ENCODE data around the gene GARRE1. TPM values are rescaled to one million over a fixed set of nuclear protein-coding genes. Genes with fewer than 3 reads are reported as not detected.

Gene GARRE1
- total RNA-seq, 1 experiment from 2014 or later: 16.9 TPM

DNA sequence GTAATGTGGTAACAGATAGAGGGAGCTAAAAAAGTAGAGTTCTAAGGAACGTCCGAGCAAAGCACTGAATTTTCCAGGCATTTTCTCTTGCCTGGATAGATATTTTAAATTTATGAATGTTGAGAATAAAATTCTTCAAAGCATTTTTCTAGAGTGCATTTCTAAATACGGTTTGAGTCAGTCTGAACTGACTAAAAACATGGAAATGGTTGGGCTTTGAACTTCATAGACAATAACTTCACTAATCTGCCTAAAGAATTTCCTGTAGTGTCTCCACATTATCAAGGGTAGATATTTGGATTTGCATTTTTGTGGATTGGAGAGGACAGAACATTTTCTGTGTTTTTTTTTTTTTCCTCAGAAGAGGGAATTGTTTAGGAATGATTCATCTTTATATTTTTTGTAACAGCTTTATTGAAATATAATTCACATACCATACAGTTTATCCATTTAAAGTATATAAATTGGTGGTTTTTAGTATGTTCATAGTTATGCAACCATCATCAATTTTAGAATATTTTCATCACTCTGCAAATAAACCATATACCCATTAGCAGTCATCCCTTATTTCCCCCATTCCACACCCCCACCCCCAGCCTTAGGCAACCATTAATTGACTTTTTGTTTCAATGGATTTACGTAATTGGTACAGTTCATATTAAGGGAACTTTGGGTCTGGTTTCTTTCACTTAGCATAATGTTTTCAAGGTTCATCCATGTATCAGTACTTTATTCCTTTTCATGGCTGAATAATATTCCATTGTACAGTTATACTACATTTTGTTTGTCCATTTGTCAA lies 20.7 kb downstream of the GARRE1 start:
- no peak for DNase-seq (ENCODE audit: low read depth, low spot score)
- no peaks in the 10 kb centered on the region for H3K36me3 ChIP-seq (ENCODE audit: control insufficient read depth in 1 of 2, insufficient read depth in 2 of 2, low read length in 2 of 2)
- H3K27ac ChIP-seq (ENCODE audit: low read depth, low read length): peak overlapping the region; percentile 18; the same call in 1 of the 2 replicates
- ChIA-PET CTCF (no interaction called here), RAD21 (ENCODE audit: low non-redundant PET in 1 of 2, low total read pairs in 2 of 2, uncharacterized antibody in 2 of 2, unreplicated experiment in 2 of 2) (no interaction called here), POLR2A (interaction anchor here (0.6 kb wide), 1 partner anchor 140 kb away, joined by 3 read pairs; no protein-coding TSS in a partner anchor)
- no TSS peak for BruUV-seq (replicated peaks)
- peaks cover 21% of the 10 kb centered on the region for H3K79me2 ChIP-seq (ENCODE audit: insufficient read depth, low read length)
- TF ChIP-seq, protein P1, sequence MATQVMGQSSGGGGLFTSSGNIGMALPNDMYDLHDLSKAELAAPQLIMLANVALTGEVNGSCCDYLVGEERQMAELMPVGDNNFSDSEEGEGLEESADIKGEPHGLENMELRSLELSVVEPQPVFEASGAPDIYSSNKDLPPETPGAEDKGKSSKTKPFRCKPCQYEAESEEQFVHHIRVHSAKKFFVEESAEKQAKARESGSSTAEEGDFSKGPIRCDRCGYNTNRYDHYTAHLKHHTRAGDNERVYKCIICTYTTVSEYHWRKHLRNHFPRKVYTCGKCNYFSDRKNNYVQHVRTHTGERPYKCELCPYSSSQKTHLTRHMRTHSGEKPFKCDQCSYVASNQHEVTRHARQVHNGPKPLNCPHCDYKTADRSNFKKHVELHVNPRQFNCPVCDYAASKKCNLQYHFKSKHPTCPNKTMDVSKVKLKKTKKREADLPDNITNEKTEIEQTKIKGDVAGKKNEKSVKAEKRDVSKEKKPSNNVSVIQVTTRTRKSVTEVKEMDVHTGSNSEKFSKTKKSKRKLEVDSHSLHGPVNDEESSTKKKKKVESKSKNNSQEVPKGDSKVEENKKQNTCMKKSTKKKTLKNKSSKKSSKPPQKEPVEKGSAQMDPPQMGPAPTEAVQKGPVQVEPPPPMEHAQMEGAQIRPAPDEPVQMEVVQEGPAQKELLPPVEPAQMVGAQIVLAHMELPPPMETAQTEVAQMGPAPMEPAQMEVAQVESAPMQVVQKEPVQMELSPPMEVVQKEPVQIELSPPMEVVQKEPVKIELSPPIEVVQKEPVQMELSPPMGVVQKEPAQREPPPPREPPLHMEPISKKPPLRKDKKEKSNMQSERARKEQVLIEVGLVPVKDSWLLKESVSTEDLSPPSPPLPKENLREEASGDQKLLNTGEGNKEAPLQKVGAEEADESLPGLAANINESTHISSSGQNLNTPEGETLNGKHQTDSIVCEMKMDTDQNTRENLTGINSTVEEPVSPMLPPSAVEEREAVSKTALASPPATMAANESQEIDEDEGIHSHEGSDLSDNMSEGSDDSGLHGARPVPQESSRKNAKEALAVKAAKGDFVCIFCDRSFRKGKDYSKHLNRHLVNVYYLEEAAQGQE (IDR thresholded peaks at IDR 0.05; ENCODE audit: low read depth): no peak
- TF ChIP-seq FOSL1 (IDR thresholded peaks at IDR 0.05; ENCODE audit: low read depth) (no peak), POLR2AphosphoS5 (IDR thresholded peaks at IDR 0.05; ENCODE audit: low read depth, low read length) (no peak), JUND (IDR thresholded peaks at IDR 0.05) (no peak), RAD21 (IDR thresholded peaks at IDR 0.05; ENCODE audit: low read depth) (no peak), ELF1 (IDR thresholded peaks at IDR 0.05; ENCODE audit: borderline replicate concordance, low read depth) (no peak), SP1 (IDR thresholded peaks at IDR 0.05; ENCODE audit: low read depth) (no peak), EGR1 (IDR thresholded peaks at IDR 0.05; ENCODE audit: low read depth) (no peak), SRF (IDR thresholded peaks at IDR 0.05; ENCODE audit: low read depth) (no peak), SIN3A (IDR thresholded peaks at IDR 0.05; ENCODE audit: low read depth) (no peak)
- TF ChIP-seq, protein P2, sequence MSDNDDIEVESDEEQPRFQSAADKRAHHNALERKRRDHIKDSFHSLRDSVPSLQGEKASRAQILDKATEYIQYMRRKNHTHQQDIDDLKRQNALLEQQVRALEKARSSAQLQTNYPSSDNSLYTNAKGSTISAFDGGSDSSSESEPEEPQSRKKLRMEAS (IDR thresholded peaks at IDR 0.05): no peak
- no peak overlapping the region for H2AFZ ChIP-seq (ENCODE audit: low read depth, low read length, poor library complexity, severe bottlenecking)
- H3K9me2 ChIP-seq (ENCODE audit: insufficient read depth): no peaks in the 10 kb centered on the region
- no peak overlapping the region for H3K4me3 ChIP-seq (replicated peaks in 1 of 2; ENCODE audit: low read depth in 1 of 2, low read length in 2 of 2)
- H3K4me1 ChIP-seq (ENCODE audit: control insufficient read depth in 1 of 2, insufficient read depth in 2 of 2, low read length in 2 of 2): peaks cover 5 to 7% of the 10 kb centered on the region in 2 experiments
- H3K9ac ChIP-seq (ENCODE audit: low read length): no peak overlapping the region
- no peak overlapping the region for H3K4me2 ChIP-seq (ENCODE audit: low read length)
- H3K9me3 ChIP-seq (ENCODE audit: control insufficient read depth in 1 of 2, insufficient read depth in 1 of 2, low read depth in 1 of 2, low read length in 2 of 2): no peaks in the 10 kb centered on the region
- H4K20me1 ChIP-seq (ENCODE audit: insufficient read depth): no peaks in the 10 kb centered on the region
- ATAC-seq: no peak
- H3K27me3 ChIP-seq (ENCODE audit: insufficient read depth, low read length): no peaks in the 10 kb centered on the region
- intact Hi-C loops (cut with micrococcal nuclease): no loop called here
